ENCODE measurements around the gene ZDHHC14. TPM values are rescaled to one million over a fixed set of nuclear protein-coding genes. Genes with fewer than 3 reads are reported as not detected.

The ZDHHC14 gene
- total RNA-seq, 1 donor from 2014 or later = 5.1 TPM

- peaks cover under 1% of the 10 kb centered on the region for H3K9me3 Mint-ChIP-seq (ENCODE audit: unreplicated experiment)
- H3K4me1 Mint-ChIP-seq (ENCODE audit: low read depth, unreplicated experiment) = no peaks in the 10 kb centered on the region
- no peak for TF ChIP-seq CTCF (IDR thresholded peaks at IDR 0.05; ENCODE audit: partially characterized antibody, unreplicated experiment)
- no peaks in the 10 kb centered on the region for H3K36me3 Mint-ChIP-seq (ENCODE audit: unreplicated experiment)
- H3K27me3 Mint-ChIP-seq (ENCODE audit: unreplicated experiment) = no peaks in the 10 kb centered on the region
- no peak overlapping the region for H3K4me3 Mint-ChIP-seq (ENCODE audit: unreplicated experiment)
- H3K27ac Mint-ChIP-seq (ENCODE audit: unreplicated experiment) = no peak overlapping the region
- no peak for DNase-seq
These were observed 198.6 kb downstream of the ZDHHC14 start for GRCh38 chr6:157579467-157580031.

- H3K9me3 Mint-ChIP-seq (ENCODE audit: unreplicated experiment) = peaks cover 6% of the 10 kb centered on the region
These were observed 203.0 kb downstream of the ZDHHC14 start for GRCh38 chr6:157584036-157584435.

GRCh38 chr6:157585274-157586087 lies 204.5 kb downstream of the ZDHHC14 start:
- no peak for DNase-seq
- no peaks in the 10 kb centered on the region for H3K4me1 Mint-ChIP-seq (ENCODE audit: low read depth, unreplicated experiment)
- peaks cover 10% of the 10 kb centered on the region for H3K9me3 Mint-ChIP-seq (ENCODE audit: unreplicated experiment)
- peaks cover 3% of the 10 kb centered on the region for H3K27me3 Mint-ChIP-seq (ENCODE audit: unreplicated experiment)
- TF ChIP-seq CTCF (IDR thresholded peaks at IDR 0.05; ENCODE audit: partially characterized antibody, unreplicated experiment) = no peak
- H3K27ac Mint-ChIP-seq (ENCODE audit: unreplicated experiment) = no peak overlapping the region
- no peak overlapping the region for H3K4me3 Mint-ChIP-seq (ENCODE audit: unreplicated experiment)
- H3K36me3 Mint-ChIP-seq (ENCODE audit: unreplicated experiment) = peaks cover 7% of the 10 kb centered on the region

More at GRCh38 chr6:157584036-157584435, 203.0 kb downstream of the ZDHHC14 start:
- Mint-ChIP-seq H3K4me3 (ENCODE audit: unreplicated experiment) (no peak overlapping the region), H3K4me1 (ENCODE audit: low read depth, unreplicated experiment) (no peaks in the 10 kb centered on the region), H3K36me3 (ENCODE audit: unreplicated experiment) (no peaks in the 10 kb centered on the region), H3K27me3 (ENCODE audit: unreplicated experiment) (no peaks in the 10 kb centered on the region), H3K27ac (ENCODE audit: unreplicated experiment) (no peak overlapping the region)
- TF ChIP-seq CTCF (IDR thresholded peaks at IDR 0.05; ENCODE audit: partially characterized antibody, unreplicated experiment) = no peak
- DNase-seq = no peak

- no peak for DNase-seq
- H3K36me3 Mint-ChIP-seq (ENCODE audit: unreplicated experiment) = peaks cover 8% of the 10 kb centered on the region
- H3K4me3 Mint-ChIP-seq (ENCODE audit: unreplicated experiment) = no peak overlapping the region
- no peaks in the 10 kb centered on the region for H3K4me1 Mint-ChIP-seq (ENCODE audit: low read depth, unreplicated experiment)
- no peak for TF ChIP-seq CTCF (IDR thresholded peaks at IDR 0.05; ENCODE audit: partially characterized antibody, unreplicated experiment)
- H3K27ac Mint-ChIP-seq (ENCODE audit: unreplicated experiment) = peak overlapping the region; percentile 26
- peaks cover 10% of the 10 kb centered on the region for H3K9me3 Mint-ChIP-seq (ENCODE audit: unreplicated experiment)
- peaks cover 3% of the 10 kb centered on the region for H3K27me3 Mint-ChIP-seq (ENCODE audit: unreplicated experiment)
These were observed 205.1 kb downstream of the ZDHHC14 start for GRCh38 chr6:157586088-157586414.

GRCh38 chr6:157586476-157587126 lies 205.6 kb downstream of the ZDHHC14 start:
- Mint-ChIP-seq H3K27me3 (ENCODE audit: unreplicated experiment) (peaks cover 3% of the 10 kb centered on the region), H3K27ac (ENCODE audit: unreplicated experiment) (peak overlapping the region; percentile 26), H3K36me3 (ENCODE audit: unreplicated experiment) (peaks cover 13% of the 10 kb centered on the region), H3K9me3 (ENCODE audit: unreplicated experiment) (peaks cover 14% of the 10 kb centered on the region), H3K4me1 (ENCODE audit: low read depth, unreplicated experiment) (no peaks in the 10 kb centered on the region), H3K4me3 (ENCODE audit: unreplicated experiment) (no peak overlapping the region)
- DNase-seq = no peak
- no peak for TF ChIP-seq CTCF (IDR thresholded peaks at IDR 0.05; ENCODE audit: partially characterized antibody, unreplicated experiment)

All from glutamatergic neuron (in vitro differentiated cells).